HG03196 (cell line): ENCODE results near the gene SEMA6B.

Source experiments
- ATAC-seq: cut with Tn5 transposase; IDR thresholded peaks from one replicate; pipeline ENCODE4 v1.9.1; 2021; ENCODE audit not compliant: unreplicated experiment

SEMA6B gene

GRCh38 chr19:4498694-4499093 lies 60.8 kb downstream of the SEMA6B start:
- no peak for ATAC-seq

GRCh38 chr19:4497770-4498389 lies 61.6 kb downstream of the SEMA6B start:
- no peak for ATAC-seq

- no peak for ATAC-seq
Measured at GRCh38 chr19:4496304-4496703, 63.2 kb downstream of the SEMA6B start.

GRCh38 chr19:4495471-4495870 lies 64.0 kb downstream of the SEMA6B start:
- ATAC-seq: no peak

GRCh38 chr19:4494691-4495064 lies 64.8 kb downstream of the SEMA6B start:
- ATAC-seq: no peak

- no peak for ATAC-seq
Measured at GRCh38 chr19:4493929-4494690, 65.4 kb downstream of the SEMA6B start.

GRCh38 chr19:4493104-4493928 lies 66.2 kb downstream of the SEMA6B start:
- ATAC-seq: no peak
